Activated T-cell treated with anti-CD3 and anti-CD28 coated beads for 24 hours (primary cell): Measurements from ENCODE around the gene CAVIN2.
"Not testable (repeated sequence)": the region's sequence is repeated elsewhere in the genome, so short reads cannot be mapped to it uniquely, and the experiment has no call there.

Experiments
- DNase-seq: peaks from one replicate; pipeline ENCODE4 v3.0.0-alpha.2; 2020; ENCODE audit warnings: low read depth

Gene CAVIN2

GRCh38 chr2:191800874-191801273, 46.0 kb downstream of the CAVIN2 start:
- no peak for DNase-seq

GRCh38 chr2:191799526-191799925, 47.4 kb downstream of the CAVIN2 start:
- DNase-seq, result no peak

GRCh38 chr2:191797942-191798876, 48.7 kb downstream of the CAVIN2 start:
- DNase-seq, result no peak

- no peak for DNase-seq
Measured at GRCh38 chr2:191797500-191797899, 49.4 kb downstream of the CAVIN2 start.

- DNase-seq, result no peak
Measured at GRCh38 chr2:191795715-191796114, 51.2 kb downstream of the CAVIN2 start.

GRCh38 chr2:191791953-191792560, 54.8 kb downstream of the CAVIN2 start:
- DNase-seq, result no peak

GRCh38 chr2:191790737-191791136, 56.2 kb downstream of the CAVIN2 start:
- DNase-seq, result no peak

GRCh38 chr2:191789796-191790195, 57.1 kb downstream of the CAVIN2 start:
- no peak for DNase-seq

GRCh38 chr2:191786694-191787093, 60.2 kb downstream of the CAVIN2 start:
- DNase-seq, result no peak

- DNase-seq, result not testable (repeated sequence)
Measured at GRCh38 chr2:191785651-191786050, 61.2 kb downstream of the CAVIN2 start.
